Midbrain (tissue), 1 donor: ENCODE data around the gene GRID1.
"Not testable (repeated sequence)": the region's sequence is repeated elsewhere in the genome, so short reads cannot be mapped to it uniquely, and the experiment has no call there.

Source experiments
- DNase-seq: peaks from one replicate; lab custom pipeline; 2025; lab: John Stamatoyannopoulos, UW

The GRID1 gene

DNA sequence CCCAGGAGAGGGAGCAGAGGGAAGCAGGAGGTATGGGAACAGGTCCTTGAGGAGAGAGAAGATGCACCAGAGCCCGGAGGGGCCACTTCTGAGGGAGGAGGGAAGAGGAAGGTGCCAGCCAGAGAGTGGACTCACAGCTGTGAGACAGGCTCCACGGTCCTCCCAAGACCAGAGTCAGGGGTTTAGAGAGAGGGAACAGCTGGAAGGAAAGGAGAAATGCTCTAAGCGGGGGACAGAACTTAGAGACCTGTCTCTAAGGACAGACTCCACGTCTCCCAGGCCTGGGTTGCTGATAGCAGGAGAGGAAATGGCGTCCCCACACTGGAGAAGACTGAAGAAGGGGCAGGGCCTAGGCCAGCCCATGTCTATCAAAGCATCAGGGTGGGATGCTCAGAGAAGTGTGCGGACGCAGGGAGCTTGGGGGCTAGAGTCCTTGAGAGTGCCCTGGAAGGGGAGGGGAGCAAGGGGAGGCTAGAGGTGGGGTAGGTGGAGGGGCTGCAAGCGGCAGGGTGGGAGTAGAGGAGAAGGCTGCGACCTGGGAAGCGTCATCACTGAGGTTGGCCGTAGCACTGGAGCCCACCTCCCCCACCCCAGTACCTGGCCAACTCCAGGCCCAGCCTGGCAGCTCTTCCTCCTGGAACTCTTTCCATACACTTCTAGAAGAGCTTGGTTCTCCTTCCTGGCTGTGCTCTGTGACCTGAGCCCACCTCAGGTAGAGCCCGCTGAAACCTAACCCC lies 25.6 kb upstream of the GRID1 start:
- DNase-seq = no peak

DNA sequence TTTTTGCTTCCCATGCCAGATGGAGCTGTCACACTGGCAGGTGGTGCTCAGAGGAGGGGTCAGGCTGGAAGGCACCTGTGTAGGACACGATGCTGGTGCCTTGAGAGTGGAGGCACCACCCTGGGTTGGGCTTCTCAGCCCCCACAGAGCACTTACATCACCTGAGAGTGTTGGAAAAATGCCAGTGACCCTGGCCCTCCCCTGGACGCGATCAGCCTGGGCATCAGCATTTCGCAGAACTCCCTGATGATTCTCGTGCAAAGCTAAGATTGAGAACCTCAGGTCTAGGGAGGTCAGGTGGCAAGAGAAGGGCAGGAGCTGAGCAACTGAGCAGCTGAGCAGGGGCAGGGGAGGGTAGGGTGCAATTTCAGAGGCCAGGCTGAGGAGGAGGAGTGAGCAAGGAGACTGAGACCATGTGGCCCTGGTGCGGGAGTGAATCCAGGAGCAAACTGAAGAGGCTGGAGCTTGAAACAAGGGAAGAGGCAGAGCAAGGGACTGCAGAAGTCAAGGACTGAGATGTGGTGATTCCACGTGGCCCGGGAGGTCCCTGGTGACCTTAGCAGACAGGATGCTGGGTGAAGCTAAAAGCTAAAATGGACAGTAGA lies 24.7 kb upstream of the GRID1 start:
- no peak for DNase-seq

DNA sequence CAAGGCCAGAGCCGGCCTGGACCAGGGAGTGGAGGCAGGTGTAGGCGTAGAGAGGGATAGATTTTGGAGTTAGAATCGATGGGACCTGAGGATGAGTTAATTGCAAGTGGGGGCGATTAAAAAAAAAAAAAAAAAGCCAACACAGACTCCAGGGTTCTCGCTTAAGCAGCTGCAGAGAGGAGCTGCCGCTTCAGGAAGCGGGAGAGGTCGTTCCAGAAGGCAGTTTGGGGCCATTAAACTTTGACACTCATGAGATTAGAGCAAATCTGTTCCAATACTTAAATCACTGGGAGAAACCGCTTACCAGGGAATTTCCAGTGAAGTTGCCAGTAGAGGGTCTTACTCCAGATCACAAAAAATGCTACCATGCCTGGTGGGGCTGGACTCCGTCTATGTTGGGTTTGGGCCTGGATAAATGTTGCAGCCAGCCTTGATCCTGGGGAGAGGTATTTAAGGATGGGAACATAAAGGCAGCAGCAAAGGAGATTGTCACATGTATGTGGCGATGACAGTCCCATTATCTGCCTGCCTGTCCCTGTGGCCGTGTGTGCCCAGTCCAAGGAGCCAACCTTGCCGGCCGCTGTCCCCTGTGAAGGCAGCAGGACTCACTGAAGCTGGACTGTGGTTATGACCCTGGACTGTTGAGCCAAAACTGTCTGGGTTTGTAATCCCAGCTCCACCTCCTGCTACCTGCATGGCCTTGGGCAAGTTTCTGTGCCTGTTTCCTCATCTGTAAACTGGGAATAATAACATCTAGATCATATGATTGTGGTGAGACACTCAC lies 23.9 kb upstream of the GRID1 start:
- no peak for DNase-seq

DNA sequence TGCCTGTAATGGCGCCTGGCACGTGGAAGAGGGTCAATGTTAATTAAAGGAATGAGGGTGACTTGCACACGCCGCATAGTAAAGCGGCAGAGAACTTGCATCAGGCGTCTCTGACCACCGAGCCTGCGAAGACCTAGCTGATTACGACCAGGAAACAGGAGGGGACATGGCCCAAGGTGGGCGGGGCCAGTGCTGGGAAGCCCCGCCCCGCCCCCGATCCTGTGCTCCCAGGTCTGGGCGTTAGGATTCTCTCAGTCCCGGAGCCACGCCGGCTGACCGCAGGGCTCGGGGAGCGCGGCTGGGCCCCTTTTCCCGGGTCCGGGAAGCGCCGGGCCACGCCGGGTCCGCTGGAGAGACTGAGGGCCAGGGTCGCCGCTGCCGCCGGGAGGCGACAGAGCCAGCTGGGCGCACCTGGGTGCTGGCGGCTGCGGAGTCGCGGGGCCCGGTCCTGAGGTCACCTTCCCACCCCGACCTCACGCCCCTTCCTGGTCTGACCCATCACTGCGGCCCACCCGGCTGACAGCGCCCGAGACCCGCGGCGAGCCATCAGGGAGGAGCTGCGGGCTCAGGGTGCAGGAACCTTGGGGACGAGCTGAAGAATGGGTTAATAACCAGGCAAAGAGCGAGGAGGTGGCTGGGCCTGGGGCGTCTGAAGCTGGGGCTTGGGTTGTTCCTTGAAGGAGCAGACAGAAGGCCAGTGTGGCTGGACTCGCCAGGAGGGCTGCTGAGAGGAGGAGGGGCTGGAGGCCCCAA lies 23.0 kb upstream of the GRID1 start:
- no peak for DNase-seq

DNA sequence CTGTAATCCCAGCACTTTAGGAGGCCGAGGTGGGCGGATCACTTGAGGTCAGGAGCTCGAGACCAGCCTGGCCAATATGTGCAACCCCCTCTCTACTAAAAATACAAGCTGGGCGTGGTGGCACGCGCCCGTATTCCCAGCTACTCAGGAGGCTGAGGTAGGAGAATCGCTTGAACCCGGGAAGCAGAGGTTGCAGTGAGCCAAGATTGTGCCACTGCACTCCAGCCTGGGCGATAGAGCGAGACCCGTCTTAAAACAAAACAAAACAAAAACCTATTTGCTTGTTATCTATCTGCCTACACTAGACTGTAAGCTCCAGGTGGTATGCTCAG lies 22.5 kb upstream of the GRID1 start:
- not testable (repeated sequence) for DNase-seq

DNA sequence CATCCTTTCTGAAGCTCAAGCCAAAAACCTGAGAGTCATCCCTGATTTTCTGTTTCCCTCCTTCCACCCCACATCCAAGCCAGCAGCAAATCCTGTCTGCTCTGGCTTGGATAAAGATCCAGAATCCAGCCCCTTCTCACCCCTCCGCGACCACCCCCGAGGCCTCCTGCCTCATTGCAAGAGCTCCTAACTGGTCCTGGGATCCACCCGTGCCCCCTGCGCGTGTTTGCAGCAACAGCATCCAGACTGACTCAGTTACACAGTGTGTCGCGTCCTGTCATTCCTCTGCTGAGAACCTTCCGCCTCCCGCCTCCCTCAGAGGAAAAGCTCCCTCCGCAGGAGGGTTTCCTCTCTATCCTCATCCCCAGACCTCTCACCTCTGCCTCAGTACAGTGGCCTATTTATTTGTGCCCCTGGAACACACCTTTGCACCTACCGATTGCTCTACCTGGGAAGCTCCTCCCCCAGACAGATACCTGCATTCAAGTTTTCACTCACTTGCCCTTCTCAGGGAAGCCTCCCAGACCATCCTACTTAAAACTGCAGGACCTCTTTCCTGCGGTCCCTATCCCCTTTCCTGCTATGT lies 21.6 kb upstream of the GRID1 start:
- no peak for DNase-seq

DNA sequence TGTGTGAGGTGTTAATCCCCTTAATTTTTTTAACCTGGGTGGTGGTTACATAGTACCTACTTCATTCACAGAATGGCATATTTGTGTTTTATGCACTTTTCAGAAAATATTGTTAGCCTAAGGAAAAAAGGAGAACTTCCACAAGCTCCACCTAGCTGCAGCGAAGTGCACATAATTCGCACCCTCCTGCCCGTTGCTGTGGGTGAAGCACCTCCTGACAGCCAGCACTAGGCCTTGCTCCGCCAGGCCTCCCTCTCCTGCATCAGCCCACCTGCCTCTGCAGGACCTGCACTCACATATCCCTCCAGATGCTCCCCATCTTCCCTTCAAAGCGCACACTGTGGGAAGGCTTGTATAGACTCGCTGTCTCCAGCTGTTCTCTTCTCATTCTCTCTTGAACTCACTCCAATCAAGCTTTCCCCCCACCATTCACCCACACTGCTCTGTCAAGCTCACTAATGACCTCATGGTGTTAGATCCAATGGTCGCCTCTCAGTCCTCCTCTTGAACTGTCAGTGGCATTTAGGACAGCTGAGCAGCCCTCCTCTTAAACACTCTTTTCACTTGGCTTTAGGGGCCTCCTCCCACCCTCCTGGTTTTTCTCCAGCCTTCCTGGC lies 20.7 kb upstream of the GRID1 start:
- DNase-seq = no peak

DNA sequence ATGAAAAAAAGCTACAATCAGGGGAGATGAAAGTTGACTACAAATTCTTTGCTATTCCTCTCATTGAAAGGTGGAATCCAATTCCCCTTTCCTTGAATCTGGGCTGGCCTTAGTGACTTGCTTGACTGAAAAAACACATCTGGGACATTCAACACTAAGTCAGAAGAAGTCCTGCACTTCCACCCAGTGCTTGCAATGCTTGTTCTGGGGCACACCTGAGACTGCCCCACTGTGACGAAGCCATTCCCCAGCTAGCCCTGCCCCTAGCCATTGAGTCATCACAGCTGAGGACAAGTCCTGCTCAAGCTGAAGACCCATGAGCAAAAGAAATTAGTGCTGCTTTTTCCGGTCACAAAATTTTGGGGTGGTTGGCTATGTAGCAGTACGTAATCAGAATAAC lies 19.2 kb upstream of the GRID1 start:
- no peak for DNase-seq

DNA sequence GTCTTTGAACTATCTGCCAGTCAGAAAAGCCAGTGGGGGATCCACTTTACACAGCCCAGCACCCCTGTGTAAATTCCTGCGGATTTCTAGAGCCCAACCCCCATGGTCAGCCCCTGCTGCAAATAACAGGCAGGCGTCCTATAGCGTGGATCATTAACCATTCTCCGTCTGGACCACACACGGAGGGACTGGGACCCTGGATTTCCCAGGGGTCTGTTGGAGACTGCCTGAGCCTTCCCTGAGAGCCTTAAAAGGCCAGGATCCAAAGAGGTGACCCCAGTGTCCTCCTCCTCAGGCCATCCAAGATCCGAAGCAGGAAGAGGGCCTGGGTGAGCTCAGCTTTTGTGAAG lies 11.2 kb upstream of the GRID1 start:
- no peak for DNase-seq

DNA sequence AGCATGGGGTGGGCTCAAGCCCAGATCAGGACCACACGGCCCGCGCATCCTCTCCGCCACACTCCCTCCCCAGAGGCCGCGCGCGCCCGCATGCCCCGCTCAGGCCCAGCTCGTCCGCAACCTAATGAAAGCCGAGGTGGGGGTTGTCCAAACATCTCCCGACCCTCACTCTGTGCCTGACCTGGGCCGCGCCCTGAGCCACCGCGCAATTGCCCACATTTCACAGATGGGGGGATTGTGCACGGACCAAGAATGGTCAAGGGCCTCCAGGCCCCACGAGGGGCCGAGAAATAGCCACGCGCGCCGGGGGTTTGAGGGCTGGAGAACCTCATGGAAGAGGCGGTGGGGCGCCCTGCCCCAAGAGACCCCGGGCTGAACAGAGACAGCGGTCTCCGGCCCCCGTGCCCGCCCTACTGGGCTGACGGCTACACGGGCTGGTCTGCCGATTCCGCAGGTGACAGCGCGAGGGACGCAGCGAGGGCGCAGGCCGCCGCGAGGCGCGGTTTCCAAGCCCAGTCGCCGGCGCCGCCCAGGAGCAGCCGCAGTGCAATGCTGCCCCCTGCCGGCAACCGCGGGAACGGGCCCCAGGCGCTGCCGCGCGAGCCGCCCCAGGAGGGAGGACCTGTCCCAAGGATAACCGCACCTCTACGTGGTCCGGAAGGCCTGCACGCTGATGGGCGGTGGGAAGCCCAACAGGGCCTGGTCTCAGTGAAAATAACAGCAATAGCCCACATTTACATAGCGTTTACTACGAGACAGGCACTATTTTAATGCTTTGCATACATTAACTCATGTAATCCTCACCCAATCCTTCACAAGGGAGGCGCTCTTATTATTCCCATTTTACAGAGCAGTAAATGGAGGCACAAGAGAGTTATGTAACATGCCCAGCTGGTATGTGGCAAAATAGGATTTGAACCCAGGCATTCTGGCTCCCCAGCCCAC lies 10.5 kb upstream of the GRID1 start:
- peak; percentile 74 for DNase-seq

DNA sequence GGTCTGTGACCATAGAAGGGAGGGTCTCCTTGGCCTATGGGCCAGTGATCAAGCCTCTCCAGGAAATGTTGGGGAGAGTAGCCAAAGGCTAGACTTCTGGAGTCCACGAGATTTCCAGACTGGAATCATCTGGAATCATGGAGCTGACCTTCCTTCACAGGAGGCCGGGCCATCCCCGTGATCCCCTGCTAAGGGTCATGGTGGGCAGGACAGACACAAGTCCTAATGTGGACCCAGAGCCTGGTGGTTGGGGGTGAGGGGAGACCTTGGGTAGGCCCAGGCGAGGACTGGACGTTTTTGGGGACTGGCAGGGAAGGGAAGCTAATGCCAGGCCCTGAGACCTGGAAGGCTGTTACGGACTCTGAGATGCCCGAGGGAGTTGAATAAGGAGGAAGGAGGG lies 9.8 kb upstream of the GRID1 start:
- DNase-seq = no peak

DNA sequence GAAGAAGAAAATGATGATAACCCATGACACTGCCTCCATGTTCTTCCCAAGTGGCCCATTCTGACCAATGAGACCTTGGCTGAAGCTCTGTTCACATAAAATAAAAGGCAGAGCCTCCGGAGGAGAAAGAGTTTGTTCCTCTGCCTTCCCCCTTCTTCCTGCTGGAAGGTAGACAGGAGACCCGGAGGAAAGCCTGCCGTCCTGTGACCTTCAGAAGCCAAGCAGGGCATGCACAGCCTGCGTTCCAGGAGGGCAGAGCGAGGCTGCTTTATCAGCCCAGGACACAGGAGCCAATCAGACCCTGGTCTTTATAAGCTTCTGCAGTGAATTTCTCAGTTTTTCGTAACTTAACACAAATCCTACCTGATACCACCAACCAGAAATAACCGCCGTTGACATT lies 8.6 kb upstream of the GRID1 start:
- DNase-seq = no peak

DNA sequence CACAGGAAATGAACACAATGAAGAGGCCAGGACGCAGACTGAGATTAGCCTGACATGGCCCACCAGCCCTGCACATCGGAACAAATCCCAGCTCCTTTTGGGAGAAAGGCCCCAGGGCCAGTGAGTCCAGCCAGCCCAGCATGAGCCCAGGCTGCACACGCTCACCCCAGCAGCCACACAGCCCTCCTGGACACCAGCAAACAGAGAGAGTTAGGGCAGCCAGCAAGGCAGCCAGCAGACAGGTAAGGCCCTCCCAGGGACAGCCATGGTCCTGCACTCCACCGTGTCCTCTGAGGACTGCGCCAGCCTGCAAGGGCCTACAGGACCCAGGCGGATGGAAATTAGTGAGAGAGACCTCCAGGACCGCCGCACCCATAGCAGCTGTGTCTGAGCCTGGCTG lies 8.1 kb upstream of the GRID1 start:
- DNase-seq = no peak

DNA sequence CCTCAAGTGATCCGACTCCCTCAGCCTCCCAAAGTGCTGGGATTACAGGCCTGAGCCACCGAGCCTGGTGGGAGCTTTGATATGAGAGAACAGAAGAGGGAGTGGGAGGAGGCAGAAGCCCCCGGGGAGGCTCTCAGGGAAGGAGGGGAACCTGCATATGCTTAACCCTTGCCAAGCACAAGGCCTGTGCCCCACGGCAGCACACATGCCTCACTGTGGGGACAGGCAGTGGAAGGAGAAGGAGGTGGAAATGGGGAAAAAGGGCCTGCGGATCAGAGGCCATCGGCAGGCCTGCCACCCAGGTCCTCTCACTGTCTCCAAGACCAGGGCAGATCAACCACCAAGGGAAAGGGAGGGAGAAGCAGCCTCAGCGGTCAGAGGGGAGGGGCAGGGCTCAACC lies 7.2 kb upstream of the GRID1 start:
- DNase-seq = no peak

DNA sequence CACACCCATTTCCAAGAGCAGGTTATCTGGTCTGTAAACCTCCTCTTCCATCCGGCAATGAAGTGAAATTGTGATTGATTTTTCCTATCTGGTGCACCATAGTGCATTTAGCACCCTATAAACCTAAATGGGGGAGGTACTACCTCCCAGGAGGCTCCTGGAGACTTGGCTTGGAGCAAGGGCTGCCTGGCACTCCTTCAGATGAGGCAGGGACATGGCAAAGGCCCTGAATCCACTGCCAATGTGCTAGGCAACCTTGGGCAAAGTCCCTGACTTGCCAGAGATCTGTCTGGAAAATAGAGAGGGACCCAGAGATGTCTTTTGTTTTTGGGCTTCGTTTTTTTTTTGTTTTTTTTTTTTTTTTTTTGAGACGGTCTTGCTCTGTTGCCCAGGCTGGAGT lies 6.7 kb upstream of the GRID1 start:
- no peak for DNase-seq

DNA sequence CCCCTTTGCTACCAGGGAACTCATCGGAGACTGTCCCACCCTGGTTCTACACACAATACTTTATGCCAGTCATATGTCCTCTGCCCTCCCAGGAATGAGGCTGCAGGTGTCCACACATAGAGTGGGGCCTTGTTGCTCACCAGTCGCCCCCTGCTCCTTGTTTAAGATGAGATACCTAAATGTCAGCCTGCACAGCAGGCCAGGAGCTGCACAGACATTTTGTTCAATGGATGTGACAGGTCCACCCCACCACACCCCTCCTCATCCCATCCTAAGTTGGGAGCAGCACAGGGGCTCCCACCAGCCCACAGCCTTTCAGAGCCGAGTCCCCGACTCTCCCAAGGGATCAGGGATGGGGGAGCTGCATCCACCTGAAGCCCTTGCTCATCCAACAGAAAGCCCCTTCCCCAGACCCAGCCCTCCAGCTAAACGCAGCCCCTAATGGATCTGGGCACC lies 6.2 kb upstream of the GRID1 start:
- DNase-seq = no peak

DNA sequence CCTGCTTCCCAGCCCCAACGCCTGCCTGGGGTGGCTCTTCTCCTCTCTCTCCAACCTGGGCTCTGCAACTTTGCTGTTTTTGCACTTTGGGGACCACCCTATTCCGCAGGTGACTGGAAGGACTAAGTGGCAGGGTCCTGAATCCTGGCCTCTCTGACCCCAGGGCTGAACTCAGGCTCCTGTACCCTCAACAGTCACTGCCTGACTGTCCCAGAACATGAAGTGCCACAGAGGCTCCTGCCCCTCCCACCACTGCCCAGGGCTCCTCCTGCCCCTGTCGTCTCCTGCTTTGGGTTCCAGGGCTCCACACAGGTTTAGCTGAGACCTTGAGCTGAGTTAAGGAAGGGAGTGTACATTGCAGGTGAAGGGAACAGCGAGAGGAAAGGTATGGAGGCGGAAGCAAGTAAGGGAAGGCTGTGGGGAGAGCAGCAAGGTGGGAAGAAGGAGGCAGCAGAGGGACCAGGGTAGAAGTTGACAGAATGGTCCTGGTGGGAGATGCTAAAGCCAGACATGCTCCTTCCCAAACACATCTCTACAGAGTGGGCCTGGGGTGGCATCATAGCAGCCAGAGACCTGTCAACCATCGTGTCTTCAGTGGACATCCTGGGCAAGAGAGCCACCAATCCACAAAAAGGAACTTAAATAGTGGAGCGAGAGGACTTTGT lies 5.7 kb upstream of the GRID1 start:
- no peak for DNase-seq

DNA sequence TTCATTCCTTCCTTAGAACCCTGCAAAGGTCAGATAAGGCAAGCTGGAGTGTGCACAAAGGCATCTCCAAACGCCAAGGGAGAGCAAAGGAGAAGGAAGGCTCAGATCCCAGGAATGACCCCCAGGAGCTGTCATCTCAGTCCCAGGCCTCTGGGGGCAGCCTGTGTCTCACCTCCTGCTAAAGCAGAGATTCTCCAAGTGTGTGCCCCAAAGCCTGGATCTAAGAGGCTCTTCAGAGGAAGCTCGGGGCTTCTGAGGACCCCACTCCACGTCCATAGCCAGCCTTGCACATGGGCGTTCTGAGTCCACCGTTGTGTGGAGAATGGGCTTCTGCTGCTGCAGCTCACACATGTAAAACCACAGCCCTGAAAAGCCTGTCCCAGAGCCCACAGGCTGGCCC lies 5.1 kb upstream of the GRID1 start:
- no peak for DNase-seq

DNA sequence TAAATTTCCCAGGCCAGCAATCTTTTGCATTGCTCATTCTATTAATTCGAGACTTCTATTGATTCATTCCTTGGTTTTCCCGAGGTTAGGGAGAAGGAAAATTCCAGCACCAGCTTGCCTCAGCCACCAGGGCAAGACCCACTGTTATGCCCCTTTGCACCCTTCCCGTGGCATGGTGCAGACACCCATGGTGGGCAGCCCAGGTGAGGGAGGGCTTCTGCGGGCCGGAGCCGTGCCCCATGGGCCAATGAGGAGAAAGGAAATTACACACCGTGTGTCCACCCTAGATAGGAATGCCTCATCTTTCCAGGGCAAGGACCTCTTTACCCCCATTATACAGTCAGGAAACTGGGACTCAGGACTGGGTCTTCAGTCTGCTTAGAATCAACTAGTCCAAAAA lies 4.5 kb upstream of the GRID1 start:
- no peak for DNase-seq

DNA sequence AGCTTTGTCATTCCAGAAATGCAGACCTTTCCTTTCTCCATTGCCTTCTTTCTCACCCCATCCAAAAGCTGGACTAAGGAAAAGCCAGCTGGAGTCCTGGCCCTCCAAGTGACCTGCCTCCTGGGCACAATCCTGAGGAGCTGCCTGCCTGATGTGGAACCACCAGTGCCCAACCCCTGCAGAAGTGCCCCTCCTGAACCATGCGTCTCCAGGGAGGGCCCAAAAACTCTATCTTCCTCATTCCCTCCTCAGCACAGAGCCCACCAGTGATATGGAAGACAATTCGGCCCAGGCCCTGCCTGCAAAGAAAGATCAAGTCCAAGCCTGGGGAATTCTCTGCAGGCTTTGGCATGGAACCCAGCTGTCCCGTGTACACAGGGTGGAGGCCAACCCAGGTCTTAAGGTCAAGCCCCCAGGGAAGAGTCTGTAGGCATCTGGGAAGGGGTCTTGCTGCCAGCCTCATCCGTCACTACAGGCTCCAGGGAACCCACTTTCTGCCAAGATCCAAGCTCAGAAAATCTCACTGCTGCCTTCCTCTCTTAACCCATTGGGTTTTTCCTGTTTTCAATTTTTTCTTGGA lies 3.5 kb upstream of the GRID1 start:
- DNase-seq = no peak
